OCI-LY3 (cell line): ENCODE data around the gene SH3RF3.

Source experiments
- CTCF ChIP-seq: fragments of 200-600, 300-600 bp; sonication (generic); IDR thresholded peaks from 2 replicates; pipeline ENCODE4 v1.5.1; 2014; ENCODE audit warnings: antibody characterized with exemption, low read length, low read depth
- EZH2phosphoT487 ChIP-seq: fragments of 200-600 bp; shearing (Covaris generic); IDR thresholded peaks from 2 replicates; pipeline ENCODE4 v1.6.1; 2018; ENCODE audit warnings: antibody characterized with exemption, mixed run types, low read depth

GRCh38 chr2:109419960-109420370, 291.0 kb downstream of the SH3RF3 start:
- TF ChIP-seq CTCF (no peak), EZH2phosphoT487 (no peak)
